ENCODE results near the gene NT5C1A. TPM values are rescaled to one million over a fixed set of nuclear protein-coding genes. Genes with fewer than 3 reads are reported as not detected.

The NT5C1A gene
- total RNA-seq, 1 experiment from 2014 or later = not detected

GRCh38 chr1:39670689-39671088 is 1.2 kb downstream of the NT5C1A start:
- H2BK5ac ChIP-seq (ENCODE audit: insufficient read length, low read length) = no peak overlapping the region
- no peak overlapping the region for H3K14ac ChIP-seq (ENCODE audit: insufficient read depth, low read length)
- TF ChIP-seq CTCF (conservative IDR thresholded peaks at IDR 0.05) = no peak
- WGBS (ENCODE audit: extremely low coverage, insufficient read length, low lambda C conversion rate) = no CpG with 5 or more reads among the region's 1 CpG
- H4K8ac ChIP-seq (replicated peaks; ENCODE audit: insufficient read length, low read depth, low read length) = no peak overlapping the region
- Mint-ChIP-seq H3K27me3 (ENCODE audit: low read depth) (peaks cover 99% of the 10 kb centered on the region), H3K4me3 (peak overlapping the region in 1 of 2 experiments; percentile 71; a peak in 4 of 5 replicates), H3K27ac (no peak overlapping the region), H3K36me3 (ENCODE audit: insufficient read depth in 1 of 3, low read depth in 3 of 3) (no peaks in the 10 kb centered on the region; a peak in 1 of 7 replicates), H3K4me1 (peaks cover 0 to 9% of the 10 kb centered on the region in 2 experiments; a peak in 2 of 4 replicates), H3K9me3 (no peaks in the 10 kb centered on the region)
- H4K5ac ChIP-seq (ENCODE audit: insufficient read length, low read depth, low read length) = no peak overlapping the region
- H2BK12ac ChIP-seq (ENCODE audit: insufficient read length, low read depth, low read length) = no peak overlapping the region
- no peak overlapping the region for H3K27ac ChIP-seq (ENCODE audit: insufficient read length, low read depth, low read length)
- no peak overlapping the region for H4K91ac ChIP-seq (ENCODE audit: insufficient read length, low read depth, low read length)
- peak overlapping the region; percentile 62 for H3K4me2 ChIP-seq (ENCODE audit: insufficient read depth, insufficient read length, low read length)
- no peak overlapping the region for H2AK5ac ChIP-seq (ENCODE audit: insufficient read length, low read length)
- H3K18ac ChIP-seq (ENCODE audit: insufficient read length, low read depth, low read length) = no peak overlapping the region
- H3K27me3 ChIP-seq (ENCODE audit: insufficient read depth, low read length) = peaks cover 76% of the 10 kb centered on the region
- H3K4ac ChIP-seq (ENCODE audit: low read depth, low read length) = no peak overlapping the region
- H3K23me2 ChIP-seq (ENCODE audit: insufficient read length, low read depth, low read length, poor library complexity, severe bottlenecking) = peaks cover 7% of the 10 kb centered on the region
- H3T11ph ChIP-seq (ENCODE audit: low read length) = no peak overlapping the region
- no peak overlapping the region for H2BK15ac ChIP-seq (ENCODE audit: low read depth, low read length)
- H3K9ac ChIP-seq (ENCODE audit: extremely low read depth, insufficient read length, low read length) = no peak overlapping the region
- H3K9me3 ChIP-seq (ENCODE audit: control insufficient read depth, low read depth, low read length) = no peaks in the 10 kb centered on the region
- H2BK120ac ChIP-seq (ENCODE audit: low read depth, low read length, poor library complexity, severe bottlenecking) = no peak overlapping the region
- no peak overlapping the region for H3K56ac ChIP-seq (ENCODE audit: insufficient read length, low read depth, low read length)
- H3K23ac ChIP-seq (ENCODE audit: insufficient read length, low read depth, low read length) = no peak overlapping the region
- no peak for DNase-seq
- H3K4me1 ChIP-seq (ENCODE audit: insufficient read depth, low read length) = no peaks in the 10 kb centered on the region
- H2BK20ac ChIP-seq (ENCODE audit: low read depth, low read length, poor library complexity, severe bottlenecking) = no peak overlapping the region
- H4K20me1 ChIP-seq (ENCODE audit: control insufficient read depth, insufficient read depth, insufficient read length) = no peaks in the 10 kb centered on the region
- H2AFZ ChIP-seq (ENCODE audit: low read length) = no peak overlapping the region
- H3K79me2 ChIP-seq (ENCODE audit: insufficient read depth, low read length) = no peaks in the 10 kb centered on the region
- H3K79me1 ChIP-seq (ENCODE audit: insufficient read depth, low read depth, low read length, poor library complexity, severe bottlenecking) = no peaks in the 10 kb centered on the region
